GM12874 (cell line): ENCODE results near the gene NF1.

Source experiments
- CTCF ChIP-seq: IDR thresholded peaks from 2 replicates; pipeline ENCODE4 v1.5.1; 2011; ENCODE audit warnings: low read depth, mild to moderate bottlenecking, control low read depth, low read length, moderate library complexity; ENCODE audit not compliant: insufficient read depth

NF1 gene

GRCh38 chr17:31072186-31072585 is 22.6 kb upstream of the NF1 start:
- TF ChIP-seq CTCF, result no peak

DNA sequence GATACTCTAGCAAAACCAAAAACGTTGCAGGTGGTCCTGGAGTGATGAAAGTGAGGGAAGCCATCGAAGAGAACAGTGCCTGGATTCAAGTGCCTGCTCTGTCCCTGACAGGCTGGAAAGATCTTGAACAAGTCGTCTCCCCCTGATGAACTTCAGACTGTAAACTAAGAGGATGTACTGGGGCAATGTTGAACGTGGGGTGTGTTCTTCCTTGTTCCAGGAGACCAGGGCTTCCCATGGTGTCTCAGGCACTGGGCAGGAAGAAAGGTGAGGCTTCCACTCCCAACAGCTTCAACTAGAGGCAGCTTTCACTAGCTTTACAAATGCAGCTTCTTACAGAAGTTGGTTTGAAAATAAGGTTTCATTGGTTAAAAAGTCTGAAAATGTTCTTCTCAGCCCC is 21.4 kb upstream of the NF1 start:
- no peak for TF ChIP-seq CTCF

DNA sequence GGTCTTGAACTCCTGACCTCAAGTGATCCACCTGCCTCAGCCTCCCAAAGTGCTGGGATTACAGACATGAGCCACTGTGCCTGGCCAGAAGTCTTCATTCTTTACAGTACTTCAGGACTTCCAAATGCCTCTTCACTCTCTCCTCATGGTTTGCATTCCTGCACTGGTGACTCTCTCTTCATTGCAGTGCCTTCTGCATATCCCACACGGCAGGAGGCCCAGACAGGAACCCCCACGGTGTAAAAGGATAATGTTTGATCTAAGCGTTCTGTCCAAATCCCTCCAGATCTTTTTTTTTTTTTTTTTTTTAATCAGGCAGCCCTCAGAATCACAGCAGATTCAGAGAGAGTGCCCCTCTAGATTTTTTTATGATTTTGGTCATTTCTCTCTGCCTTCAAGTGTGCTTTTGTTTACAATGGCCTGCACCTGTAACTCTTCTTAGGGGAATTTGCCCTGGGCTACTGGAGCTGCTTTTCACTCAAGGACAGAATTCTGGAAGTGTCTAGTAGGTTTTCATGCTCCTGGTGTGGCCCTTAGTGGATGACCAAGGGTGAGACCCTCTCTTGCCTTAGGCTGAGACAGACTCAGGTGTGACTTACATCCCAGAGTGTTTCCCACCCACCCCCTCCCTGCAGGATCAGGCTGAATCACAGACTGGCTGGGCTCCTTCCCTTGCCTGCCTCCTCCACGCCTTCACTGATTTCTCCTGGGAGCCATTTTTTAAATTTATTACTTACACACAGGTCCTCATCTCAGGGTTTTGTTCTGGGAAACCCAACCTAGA is 19.8 kb upstream of the NF1 start:
- TF ChIP-seq CTCF, result no peak

GRCh38 chr17:31078290-31078689 is 16.5 kb upstream of the NF1 start:
- TF ChIP-seq CTCF, result no peak

GRCh38 chr17:31079731-31080130 is 15.0 kb upstream of the NF1 start:
- TF ChIP-seq CTCF, result no peak

DNA sequence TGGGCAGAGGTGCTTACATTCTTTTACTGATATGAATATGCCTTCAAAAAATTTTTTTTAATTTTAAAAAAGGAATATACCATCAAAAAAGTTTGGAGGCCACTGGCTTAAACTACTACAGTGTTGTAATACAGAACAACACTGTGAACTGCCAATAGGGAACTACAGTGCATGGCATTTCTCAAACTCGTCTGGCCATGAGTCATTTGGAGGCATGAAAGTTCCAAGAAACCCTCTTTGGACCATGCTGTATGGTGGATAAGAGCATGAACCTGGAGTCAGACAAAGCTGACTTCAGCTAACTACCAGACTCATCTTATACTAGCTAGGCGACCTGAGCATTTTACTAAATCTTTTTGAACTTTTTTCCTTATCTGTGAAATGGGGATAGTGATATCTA is 9.2 kb upstream of the NF1 start:
- TF ChIP-seq CTCF, result no peak

GRCh38 chr17:31089471-31089870 is 5.3 kb upstream of the NF1 start:
- no peak for TF ChIP-seq CTCF
